Stimulated activated naive CD8-positive, alpha-beta T cell treated with anti-CD3 and anti-CD28 coated beads, Interleukin-15, Interleukin-2, amounts not matched to agents 100 ng/mL and 50 ng/mL, for 24 hours (primary cell): ENCODE data around the gene UMAD1.

Experiments
- H3K27ac Mint-ChIP-seq: one replicate; pipeline ENCODE4 v1.8.0; 2021; ENCODE audit warnings: mild to moderate bottlenecking, mixed read lengths
- H3K27me3 Mint-ChIP-seq: one replicate; pipeline ENCODE4 v1.8.0; 2021; ENCODE audit warnings: mixed read lengths
- H3K36me3 Mint-ChIP-seq: one replicate; pipeline ENCODE4 v1.8.0; 2021; ENCODE audit warnings: low read depth, mixed read lengths
- H3K4me1 Mint-ChIP-seq: one replicate; pipeline ENCODE4 v1.8.0; 2021; ENCODE audit warnings: low read depth, mixed read lengths
- H3K4me3 Mint-ChIP-seq: one replicate; pipeline ENCODE4 v1.8.0; 2021; ENCODE audit warnings: mild to moderate bottlenecking, mixed read lengths
- H3K9me3 Mint-ChIP-seq: one replicate; pipeline ENCODE4 v1.8.0; 2021; ENCODE audit warnings: mixed read lengths

The UMAD1 gene

DNA sequence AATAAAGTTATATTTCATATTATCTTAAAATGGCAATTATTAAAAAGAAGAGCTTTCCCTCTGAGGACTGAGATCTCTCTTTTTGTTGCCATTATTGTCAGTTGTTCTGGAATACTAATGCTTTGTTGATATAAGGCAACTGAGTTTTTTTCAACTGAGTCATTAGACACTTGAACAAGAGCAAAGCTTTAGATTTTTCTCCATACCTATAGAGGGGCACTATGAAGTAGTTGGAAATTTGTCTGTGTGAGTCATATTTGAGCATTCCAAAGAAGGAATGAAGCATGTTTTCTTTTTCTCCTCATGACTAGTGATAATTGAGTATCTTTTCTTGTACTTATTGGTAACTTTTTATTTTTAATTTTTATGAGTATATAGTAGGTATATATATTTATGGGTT lies 53.3 kb downstream of the UMAD1 start:
- Mint-ChIP-seq H3K27ac (no peak overlapping the region), H3K4me1 (peaks cover 22% of the 10 kb centered on the region), H3K9me3 (peaks cover 7% of the 10 kb centered on the region), H3K36me3 (peaks cover 23% of the 10 kb centered on the region), H3K27me3 (no peaks in the 10 kb centered on the region), H3K4me3 (no peak overlapping the region)

DNA sequence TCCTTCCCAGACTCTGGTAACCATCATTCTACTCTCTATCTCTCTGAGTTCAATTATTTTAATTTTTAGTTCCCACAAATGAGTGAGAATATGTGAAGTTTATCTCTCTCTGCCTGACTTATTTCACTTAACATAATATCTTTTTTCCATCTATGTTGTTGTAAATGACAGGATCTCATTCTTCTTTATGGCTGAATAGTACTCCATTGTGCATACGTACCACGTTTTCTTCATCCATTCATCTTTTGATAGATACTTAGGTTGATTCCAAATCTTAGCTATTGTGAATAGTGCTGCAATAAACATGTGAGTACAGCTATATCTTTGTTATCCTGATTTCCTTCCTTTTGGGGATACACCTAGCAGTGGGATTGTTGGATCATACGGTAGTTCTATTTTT lies 54.0 kb downstream of the UMAD1 start:
- Mint-ChIP-seq H3K4me1 (peaks cover 24% of the 10 kb centered on the region), H3K36me3 (peaks cover 23% of the 10 kb centered on the region), H3K27ac (no peak overlapping the region), H3K4me3 (no peak overlapping the region), H3K9me3 (peaks cover 7% of the 10 kb centered on the region), H3K27me3 (no peaks in the 10 kb centered on the region)

- H3K9me3 Mint-ChIP-seq = peaks cover 7% of the 10 kb centered on the region
- no peaks in the 10 kb centered on the region for H3K27me3 Mint-ChIP-seq
- H3K4me3 Mint-ChIP-seq = no peak overlapping the region
- H3K27ac Mint-ChIP-seq = no peak overlapping the region
- peaks cover 31% of the 10 kb centered on the region for H3K4me1 Mint-ChIP-seq
- peaks cover 28% of the 10 kb centered on the region for H3K36me3 Mint-ChIP-seq
These were observed 54.7 kb downstream of the UMAD1 start for GRCh38 chr7:7695111-7695817.

DNA sequence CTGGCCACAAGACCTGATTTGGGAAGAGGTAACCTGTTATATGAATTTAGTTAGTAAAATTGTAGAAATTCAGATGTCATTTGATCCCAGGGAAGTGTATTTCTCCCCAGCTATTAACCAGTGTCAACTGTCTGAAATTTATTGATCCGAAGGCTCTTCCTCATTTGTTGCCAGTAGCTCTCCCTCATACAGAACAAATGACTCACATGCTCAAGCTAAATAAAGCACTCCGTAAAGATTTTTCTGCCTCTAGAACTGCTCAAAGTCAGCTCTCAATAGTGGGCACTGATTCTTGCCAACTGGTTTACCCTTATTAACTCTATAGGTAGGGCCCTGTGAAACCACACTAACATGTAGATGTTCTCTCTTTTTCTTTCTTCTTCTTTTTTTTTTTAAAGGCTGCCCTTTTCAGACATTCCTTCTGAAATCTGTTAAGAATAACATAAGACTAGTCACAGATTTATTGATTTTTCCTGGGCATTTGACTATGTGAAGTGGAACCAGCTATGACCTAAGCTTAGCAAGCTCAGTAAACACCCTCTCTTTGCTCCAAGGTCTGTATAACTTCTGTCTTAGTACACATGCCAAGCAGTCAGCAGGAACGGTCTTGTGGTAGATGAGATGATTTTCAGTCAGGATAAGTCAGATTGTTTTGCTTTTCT lies 56.0 kb downstream of the UMAD1 start:
- no peak overlapping the region for H3K4me3 Mint-ChIP-seq

GRCh38 chr7:7698930-7699329 lies 58.4 kb downstream of the UMAD1 start:
- Mint-ChIP-seq H3K36me3 (peaks cover 29% of the 10 kb centered on the region), H3K9me3 (peaks cover 7% of the 10 kb centered on the region), H3K27ac (no peak overlapping the region), H3K4me1 (peaks cover 43% of the 10 kb centered on the region), H3K4me3 (no peak overlapping the region), H3K27me3 (no peaks in the 10 kb centered on the region)

More for the DNA sequence above, 56.0 kb downstream of the UMAD1 start:
- Mint-ChIP-seq H3K9me3 (peaks cover 7% of the 10 kb centered on the region), H3K36me3 (peaks cover 28% of the 10 kb centered on the region), H3K27ac (no peak overlapping the region), H3K27me3 (no peaks in the 10 kb centered on the region), H3K4me1 (peaks cover 39% of the 10 kb centered on the region)

GRCh38 chr7:7699380-7699779 lies 58.8 kb downstream of the UMAD1 start:
- Mint-ChIP-seq H3K27ac (no peak overlapping the region), H3K9me3 (peaks cover 6% of the 10 kb centered on the region), H3K27me3 (no peaks in the 10 kb centered on the region), H3K4me3 (no peak overlapping the region), H3K36me3 (peaks cover 28% of the 10 kb centered on the region), H3K4me1 (peaks cover 43% of the 10 kb centered on the region)

- H3K4me1 Mint-ChIP-seq = peaks cover 46% of the 10 kb centered on the region
- no peak overlapping the region for H3K4me3 Mint-ChIP-seq
- peaks cover 25% of the 10 kb centered on the region for H3K36me3 Mint-ChIP-seq
- H3K27me3 Mint-ChIP-seq = no peaks in the 10 kb centered on the region
- peaks cover under 1% of the 10 kb centered on the region for H3K9me3 Mint-ChIP-seq
- no peak overlapping the region for H3K27ac Mint-ChIP-seq
These were observed 59.4 kb downstream of the UMAD1 start for GRCh38 chr7:7699970-7700369.

- Mint-ChIP-seq H3K4me1 (peaks cover 50% of the 10 kb centered on the region), H3K27me3 (no peaks in the 10 kb centered on the region), H3K36me3 (peaks cover 18% of the 10 kb centered on the region), H3K4me3 (no peak overlapping the region), H3K9me3 (no peaks in the 10 kb centered on the region), H3K27ac (no peak overlapping the region)
These were observed 61.0 kb downstream of the UMAD1 start for GRCh38 chr7:7701527-7701926.

- Mint-ChIP-seq H3K27me3 (no peaks in the 10 kb centered on the region), H3K4me1 (peaks cover 43% of the 10 kb centered on the region), H3K4me3 (no peak overlapping the region), H3K27ac (no peak overlapping the region), H3K36me3 (peaks cover 15% of the 10 kb centered on the region), H3K9me3 (no peaks in the 10 kb centered on the region)
These were observed 62.3 kb downstream of the UMAD1 start for GRCh38 chr7:7702826-7703225.

- Mint-ChIP-seq H3K4me3 (no peak overlapping the region), H3K9me3 (no peaks in the 10 kb centered on the region), H3K36me3 (peaks cover 15% of the 10 kb centered on the region), H3K27ac (no peak overlapping the region), H3K4me1 (peaks cover 39% of the 10 kb centered on the region), H3K27me3 (no peaks in the 10 kb centered on the region)
These were observed 62.9 kb downstream of the UMAD1 start for GRCh38 chr7:7703427-7703826.

GRCh38 chr7:7704867-7705266 lies 64.3 kb downstream of the UMAD1 start:
- peaks cover 14% of the 10 kb centered on the region for H3K36me3 Mint-ChIP-seq
- peaks cover 37% of the 10 kb centered on the region for H3K4me1 Mint-ChIP-seq
- no peaks in the 10 kb centered on the region for H3K9me3 Mint-ChIP-seq
- no peak overlapping the region for H3K4me3 Mint-ChIP-seq
- no peaks in the 10 kb centered on the region for H3K27me3 Mint-ChIP-seq
- no peak overlapping the region for H3K27ac Mint-ChIP-seq

- Mint-ChIP-seq H3K4me1 (peaks cover 33% of the 10 kb centered on the region), H3K9me3 (no peaks in the 10 kb centered on the region), H3K36me3 (peaks cover 10% of the 10 kb centered on the region), H3K4me3 (no peak overlapping the region), H3K27ac (no peak overlapping the region), H3K27me3 (no peaks in the 10 kb centered on the region)
These were observed 64.8 kb downstream of the UMAD1 start for GRCh38 chr7:7705318-7705717.

DNA sequence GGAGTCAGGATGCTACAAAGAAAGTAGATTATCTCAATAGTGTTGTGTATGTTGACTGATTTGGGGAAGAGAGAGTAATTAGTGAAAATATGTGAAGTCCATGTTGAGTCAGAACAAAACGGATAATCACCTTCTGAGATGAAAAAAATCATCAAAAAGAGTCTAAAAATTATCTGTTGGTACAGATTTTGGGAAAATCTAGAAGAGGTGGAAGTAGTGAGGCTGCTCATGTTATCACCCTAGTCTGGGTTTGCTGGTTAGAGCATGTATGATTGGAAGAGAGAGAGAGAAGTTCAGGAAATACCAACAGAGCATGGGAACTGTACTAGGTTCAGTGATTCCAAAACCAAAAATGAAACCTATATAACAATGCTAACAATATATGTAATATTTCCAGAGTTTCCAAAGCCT lies 65.6 kb downstream of the UMAD1 start:
- no peak overlapping the region for H3K27ac Mint-ChIP-seq

GRCh38 chr7:7706556-7707172 lies 66.1 kb downstream of the UMAD1 start:
- Mint-ChIP-seq H3K27me3 (no peaks in the 10 kb centered on the region), H3K4me1 (peaks cover 25% of the 10 kb centered on the region), H3K9me3 (no peaks in the 10 kb centered on the region), H3K27ac (no peak overlapping the region), H3K36me3 (peaks cover 10% of the 10 kb centered on the region), H3K4me3 (no peak overlapping the region)

More for the DNA sequence above, 65.6 kb downstream of the UMAD1 start:
- peaks cover 29% of the 10 kb centered on the region for H3K4me1 Mint-ChIP-seq
- peaks cover 10% of the 10 kb centered on the region for H3K36me3 Mint-ChIP-seq
- H3K4me3 Mint-ChIP-seq = no peak overlapping the region
- no peaks in the 10 kb centered on the region for H3K27me3 Mint-ChIP-seq
- H3K9me3 Mint-ChIP-seq = no peaks in the 10 kb centered on the region

GRCh38 chr7:7707246-7707645 lies 66.7 kb downstream of the UMAD1 start:
- Mint-ChIP-seq H3K27me3 (no peaks in the 10 kb centered on the region), H3K36me3 (peaks cover 10% of the 10 kb centered on the region)

More at GRCh38 chr7:7707246-7707645, 66.7 kb downstream of the UMAD1 start:
- no peak overlapping the region for H3K27ac Mint-ChIP-seq
- H3K9me3 Mint-ChIP-seq = no peaks in the 10 kb centered on the region
- H3K4me1 Mint-ChIP-seq = peaks cover 22% of the 10 kb centered on the region
- no peak overlapping the region for H3K4me3 Mint-ChIP-seq
